COLO829 (cell line): ENCODE data around the gene GREB1L.
"Not testable (repeated sequence)": the region's sequence is repeated elsewhere in the genome, so short reads cannot be mapped to it uniquely, and the experiment has no call there.

ENCODE experiments used
- DNase-seq: peaks from one replicate; pipeline ENCODE4 v3.0.0; 2012; ENCODE audit warnings: low spot score

Gene GREB1L

GRCh38 chr18:21369146-21369545 lies 127.1 kb downstream of the GREB1L start:
- DNase-seq = no peak

GRCh38 chr18:21369597-21369996 lies 127.6 kb downstream of the GREB1L start:
- not testable (repeated sequence) for DNase-seq

GRCh38 chr18:21383031-21383430 lies 141.0 kb downstream of the GREB1L start:
- no peak for DNase-seq

GRCh38 chr18:21386523-21387240 lies 144.7 kb downstream of the GREB1L start:
- DNase-seq = no peak

GRCh38 chr18:21387886-21388285 lies 145.9 kb downstream of the GREB1L start:
- no peak for DNase-seq

- DNase-seq = no peak
These were observed 147.3 kb downstream of the GREB1L start for GRCh38 chr18:21389283-21389682.

GRCh38 chr18:21389903-21390302 lies 147.9 kb downstream of the GREB1L start:
- no peak for DNase-seq

GRCh38 chr18:21391074-21391673 lies 149.1 kb downstream of the GREB1L start:
- peak; percentile 17 for DNase-seq

- no peak for DNase-seq
These were observed 152.0 kb downstream of the GREB1L start for GRCh38 chr18:21393986-21394385.

- DNase-seq = no peak
These were observed 156.1 kb downstream of the GREB1L start for GRCh38 chr18:21398121-21398520.

- no peak for DNase-seq
These were observed 160.2 kb downstream of the GREB1L start for GRCh38 chr18:21402272-21402671.

GRCh38 chr18:21404426-21404825 lies 162.4 kb downstream of the GREB1L start:
- DNase-seq = no peak

GRCh38 chr18:21406116-21406515 lies 164.1 kb downstream of the GREB1L start:
- no peak for DNase-seq

- DNase-seq = no peak
These were observed 166.6 kb downstream of the GREB1L start for GRCh38 chr18:21408681-21409080.

- no peak for DNase-seq
These were observed 191.4 kb downstream of the GREB1L start for GRCh38 chr18:21433436-21433835.

GRCh38 chr18:21439431-21439846 lies 197.4 kb downstream of the GREB1L start:
- no peak for DNase-seq

- no peak for DNase-seq
These were observed 199.6 kb downstream of the GREB1L start for GRCh38 chr18:21441670-21442069.

- no peak for DNase-seq
These were observed 201.9 kb downstream of the GREB1L start for GRCh38 chr18:21443776-21444464.

GRCh38 chr18:21444465-21445212 lies 202.6 kb downstream of the GREB1L start:
- DNase-seq = peak; percentile 24

GRCh38 chr18:21448299-21448698 lies 206.3 kb downstream of the GREB1L start:
- peak; percentile 4 for DNase-seq

GRCh38 chr18:21449367-21450290 lies 207.6 kb downstream of the GREB1L start:
- no peak for DNase-seq
